ENCODE results near the gene SELENOO. TPM values are rescaled to one million over a fixed set of nuclear protein-coding genes. Genes with fewer than 3 reads are reported as not detected.

SELENOO gene
- total RNA-seq, 4 donors from 2014 or later = 27.4 to 66.1 (median 36.1) TPM

DNA sequence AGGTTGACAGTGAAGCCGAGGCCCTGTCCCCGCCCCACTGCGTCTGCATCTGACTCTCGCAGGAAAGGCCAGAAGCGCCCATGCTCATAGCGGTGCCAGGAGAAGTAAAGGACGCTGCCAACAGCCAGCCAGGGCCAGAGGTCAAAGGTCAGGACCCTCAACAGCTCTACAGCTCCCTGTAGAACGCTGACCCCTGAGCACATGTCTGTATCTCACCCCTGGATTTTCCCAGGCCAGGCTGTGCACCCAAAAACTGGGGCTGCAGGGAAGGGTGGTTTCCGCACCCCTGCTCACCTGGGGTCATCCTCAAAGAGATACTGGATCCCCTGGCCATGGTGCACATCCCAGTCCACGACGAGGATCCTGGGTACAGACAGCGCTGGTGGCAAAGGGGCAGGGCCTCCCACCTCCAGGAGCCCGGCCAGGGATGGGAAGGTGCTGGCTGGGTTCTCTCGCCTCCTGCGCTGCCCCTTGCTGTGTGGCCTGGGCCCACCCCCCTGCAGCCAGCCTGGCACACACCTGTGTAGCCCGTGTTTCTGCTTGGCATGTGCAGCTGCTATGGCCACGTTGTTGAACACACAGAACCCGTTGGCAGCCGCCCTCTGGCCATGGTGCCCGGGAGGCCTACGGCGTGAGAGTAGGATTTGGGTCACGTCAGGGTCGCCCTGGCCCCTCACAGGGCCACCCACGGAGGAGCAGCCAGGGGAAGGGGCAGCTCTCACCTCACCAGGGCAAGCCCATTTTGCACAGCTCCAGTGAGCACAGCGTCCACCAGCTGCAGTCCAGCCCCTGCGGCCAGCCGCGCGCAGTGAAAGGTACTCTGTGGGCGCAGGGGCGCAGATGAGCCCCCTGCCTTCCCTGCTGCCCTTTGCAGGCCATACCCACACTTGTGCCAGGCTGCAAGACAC is 48.8 kb downstream of the SELENOO start:
- DNase-seq (ENCODE audit: low spot score in 2 of 2) = no peak
- Histone ChIP-seq H3K36me3 (peaks cover 11% of the 10 kb centered on the region), H3K27ac (no peak overlapping the region), H3K4me1 (peaks cover 62% of the 10 kb centered on the region), H3K27me3 (no peaks in the 10 kb centered on the region), H3K4me3 (peak overlapping the region; percentile 62), H3K9me3 (no peaks in the 10 kb centered on the region)
- no peak for TF ChIP-seq POLR2AphosphoS5 (IDR thresholded peaks at IDR 0.05)
- TF ChIP-seq POLR2A (IDR thresholded peaks at IDR 0.05) = no peak
- TF ChIP-seq, protein P1, sequence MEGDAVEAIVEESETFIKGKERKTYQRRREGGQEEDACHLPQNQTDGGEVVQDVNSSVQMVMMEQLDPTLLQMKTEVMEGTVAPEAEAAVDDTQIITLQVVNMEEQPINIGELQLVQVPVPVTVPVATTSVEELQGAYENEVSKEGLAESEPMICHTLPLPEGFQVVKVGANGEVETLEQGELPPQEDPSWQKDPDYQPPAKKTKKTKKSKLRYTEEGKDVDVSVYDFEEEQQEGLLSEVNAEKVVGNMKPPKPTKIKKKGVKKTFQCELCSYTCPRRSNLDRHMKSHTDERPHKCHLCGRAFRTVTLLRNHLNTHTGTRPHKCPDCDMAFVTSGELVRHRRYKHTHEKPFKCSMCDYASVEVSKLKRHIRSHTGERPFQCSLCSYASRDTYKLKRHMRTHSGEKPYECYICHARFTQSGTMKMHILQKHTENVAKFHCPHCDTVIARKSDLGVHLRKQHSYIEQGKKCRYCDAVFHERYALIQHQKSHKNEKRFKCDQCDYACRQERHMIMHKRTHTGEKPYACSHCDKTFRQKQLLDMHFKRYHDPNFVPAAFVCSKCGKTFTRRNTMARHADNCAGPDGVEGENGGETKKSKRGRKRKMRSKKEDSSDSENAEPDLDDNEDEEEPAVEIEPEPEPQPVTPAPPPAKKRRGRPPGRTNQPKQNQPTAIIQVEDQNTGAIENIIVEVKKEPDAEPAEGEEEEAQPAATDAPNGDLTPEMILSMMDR (IDR thresholded peaks at IDR 0.05) = no peak
- no peak for TF ChIP-seq EP300 (IDR thresholded peaks at IDR 0.05)
- 83% methylated on average over 9 of the region's 32 CpGs for WGBS

DNA sequence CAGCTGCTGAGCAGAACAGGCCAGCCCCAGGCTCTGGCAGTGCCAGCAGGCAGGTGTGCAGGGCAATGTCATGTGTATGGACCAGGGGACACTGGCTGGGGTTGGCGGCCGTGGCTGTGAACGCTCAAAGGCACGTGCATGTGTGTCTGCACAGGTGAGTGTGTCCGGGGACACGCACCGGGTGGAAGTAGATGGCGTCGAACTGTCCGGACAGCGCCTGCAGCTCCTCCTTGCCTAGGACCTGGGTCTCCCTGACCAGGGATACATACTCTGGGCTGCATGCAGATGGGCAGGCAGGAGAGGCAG is 49.4 kb downstream of the SELENOO start:
- Histone ChIP-seq H3K9me3 (no peaks in the 10 kb centered on the region), H3K27me3 (no peaks in the 10 kb centered on the region), H3K4me1 (peaks cover 61% of the 10 kb centered on the region), H3K27ac (no peak overlapping the region), H3K36me3 (peaks cover 11% of the 10 kb centered on the region), H3K4me3 (peak overlapping the region; percentile 62)
- DNase-seq (ENCODE audit: low spot score in 2 of 2) = no peak
- WGBS = no CpG with 5 or more reads among the region's 11 CpGs
- TF ChIP-seq, protein P1 (IDR thresholded peaks at IDR 0.05) = no peak
- TF ChIP-seq POLR2A (IDR thresholded peaks at IDR 0.05) (no peak), POLR2AphosphoS5 (IDR thresholded peaks at IDR 0.05) (no peak), EP300 (IDR thresholded peaks at IDR 0.05) (no peak)

DNA sequence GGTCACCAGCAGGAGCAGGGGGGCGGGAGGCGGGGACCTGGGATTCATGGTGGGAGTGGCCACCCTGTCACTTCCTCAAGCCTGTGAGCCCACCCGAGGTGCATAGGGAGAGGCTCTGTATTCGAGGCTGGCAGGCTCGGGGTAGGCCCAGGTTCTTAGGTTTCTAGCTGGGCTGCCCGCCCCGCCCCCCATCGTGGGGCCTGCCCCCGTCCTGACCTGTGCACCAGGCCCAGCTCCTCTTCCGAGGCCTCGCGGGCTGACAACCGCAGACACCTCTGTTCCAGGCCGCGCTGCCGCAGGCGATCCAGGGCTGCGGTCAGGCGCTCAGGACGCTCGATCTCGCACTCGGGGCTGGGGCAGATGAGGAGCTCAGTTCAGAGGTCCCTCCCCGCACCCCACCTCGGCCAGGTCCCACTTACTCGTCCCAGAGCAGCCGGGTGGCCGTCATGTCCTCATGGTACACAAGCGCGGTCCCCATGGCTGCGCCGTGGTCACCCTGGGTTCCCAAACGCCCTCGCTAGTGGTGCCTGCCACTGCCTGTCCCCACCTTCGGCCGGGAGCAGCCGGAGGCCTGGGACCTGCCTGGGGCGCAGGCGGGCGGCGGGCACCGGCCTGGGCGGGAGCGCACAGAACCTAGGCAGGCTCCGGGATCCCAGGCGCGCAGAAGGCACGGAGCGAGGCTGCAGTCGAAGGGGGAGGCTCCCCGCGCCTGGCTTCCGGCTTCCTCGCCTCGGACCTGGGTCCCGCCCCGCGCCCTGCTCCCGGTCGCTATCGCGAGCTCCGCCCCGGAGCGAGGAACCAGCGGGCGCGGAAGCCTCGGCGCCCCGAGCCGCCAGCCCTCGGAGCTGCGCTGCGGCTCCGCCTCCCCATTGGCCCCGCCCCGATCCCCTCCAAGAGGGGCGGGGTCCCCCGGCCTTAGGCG is 50.0 kb downstream of the SELENOO start, which contains the start of gene HDAC10:
Gene HDAC10, minus strand, starts transcription at position 711 of the 922 bp plus-strand sequence. Its CDS starts 233 bp downstream, at position 478.
- H3K27me3 ChIP-seq = no peaks in the 10 kb centered on the region
- no peak for DNase-seq (ENCODE audit: low spot score in 2 of 2)
- H3K36me3 ChIP-seq = peaks cover 11% of the 10 kb centered on the region
- H3K9me3 ChIP-seq = no peaks in the 10 kb centered on the region
- peaks cover 55% of the 10 kb centered on the region for H3K4me1 ChIP-seq
- peak within 1 kb of the TSS; percentile 62 for H3K4me3 ChIP-seq
- H3K27ac ChIP-seq = peak within 1 kb of the TSS; percentile 18
- WGBS = under 1% methylated on average over 21 of the region's 81 CpGs
- TF ChIP-seq EP300 (IDR thresholded peaks at IDR 0.05) (no peak), POLR2AphosphoS5 (IDR thresholded peaks at IDR 0.05) (peak in 1 of 3 donors; percentile 64), POLR2A (IDR thresholded peaks at IDR 0.05) (no peak)
- TF ChIP-seq, protein P1 (IDR thresholded peaks at IDR 0.05) = no peak

- no peak for DNase-seq (ENCODE audit: low spot score in 2 of 2)
- H3K27me3 ChIP-seq = no peaks in the 10 kb centered on the region
- peak overlapping the region; percentile 62 for H3K4me3 ChIP-seq
- peaks cover 4% of the 10 kb centered on the region for H3K36me3 ChIP-seq
- H3K9me3 ChIP-seq = no peaks in the 10 kb centered on the region
- H3K4me1 ChIP-seq = peaks cover 47% of the 10 kb centered on the region
- TF ChIP-seq POLR2A (IDR thresholded peaks at IDR 0.05) = no peak
- WGBS = 10% methylated on average over 6 of the region's 36 CpGs
- H3K27ac ChIP-seq = peak overlapping the region; percentile 18
Observed at GRCh38 chr22:50251477-50252081, 50.8 kb downstream of the SELENOO start.
